ENCODE results near the gene COX6B1.
A peak's percentile ranks its signal among the peaks of the same experiment; 100 is the strongest.
"Not testable (repeated sequence)": the region's sequence is repeated elsewhere in the genome, so short reads cannot be mapped to it uniquely, and the experiment has no call there.

COX6B1 gene

DNA sequence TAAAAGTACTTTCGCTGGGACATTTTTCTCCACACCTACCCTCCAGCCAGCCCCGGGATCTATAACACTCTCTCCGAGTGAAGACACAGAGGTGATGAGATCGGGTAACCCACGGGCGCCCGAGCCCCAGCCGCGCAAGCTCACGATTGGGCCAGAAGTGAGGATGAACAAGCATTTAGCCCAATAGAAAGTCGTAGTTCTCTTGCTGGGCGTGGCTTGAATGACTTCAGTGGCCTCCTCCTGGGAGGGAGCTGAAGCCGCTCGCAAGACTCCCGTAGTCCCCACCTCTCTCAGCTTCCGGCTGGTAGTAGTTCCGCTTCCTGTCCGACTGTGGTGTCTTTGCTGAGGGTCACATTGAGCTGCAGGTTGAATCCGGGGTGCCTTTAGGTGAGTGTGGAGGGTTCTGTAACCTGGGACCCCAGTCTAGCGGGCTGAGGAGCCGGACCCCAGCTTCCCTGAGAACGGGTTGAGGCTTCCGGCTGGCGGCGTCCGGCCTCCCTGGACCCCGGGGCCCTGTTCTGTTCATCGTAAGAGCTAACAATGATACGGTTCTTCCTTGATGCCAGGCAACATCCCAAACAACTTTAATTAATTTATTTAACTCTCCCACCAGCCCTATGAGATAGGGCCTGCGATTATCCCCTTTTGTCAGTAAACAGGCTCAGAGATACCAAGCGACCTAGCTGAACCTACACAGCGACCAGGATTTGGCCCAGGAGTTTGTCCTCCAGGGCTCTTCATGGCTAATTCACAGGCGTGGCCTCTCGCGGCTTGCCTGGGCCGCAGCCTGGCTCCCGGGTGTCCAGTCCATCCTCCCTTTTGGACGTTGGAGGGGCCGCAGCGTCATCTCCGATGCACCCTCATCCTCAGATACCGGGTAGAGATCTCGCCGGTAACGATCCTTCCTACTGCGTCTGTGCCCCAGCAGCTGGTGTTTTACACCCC lies at the start of gene COX6B1:
TSS of gene COX6B1 (plus strand) at position 307 of the 945 bp plus-strand sequence. CDS start 2,921 bp downstream, outside the sequence.
- peak; percentile 69 to 79 for DNase-seq (ENCODE audit: low read depth in 2 of 2)

DNA sequence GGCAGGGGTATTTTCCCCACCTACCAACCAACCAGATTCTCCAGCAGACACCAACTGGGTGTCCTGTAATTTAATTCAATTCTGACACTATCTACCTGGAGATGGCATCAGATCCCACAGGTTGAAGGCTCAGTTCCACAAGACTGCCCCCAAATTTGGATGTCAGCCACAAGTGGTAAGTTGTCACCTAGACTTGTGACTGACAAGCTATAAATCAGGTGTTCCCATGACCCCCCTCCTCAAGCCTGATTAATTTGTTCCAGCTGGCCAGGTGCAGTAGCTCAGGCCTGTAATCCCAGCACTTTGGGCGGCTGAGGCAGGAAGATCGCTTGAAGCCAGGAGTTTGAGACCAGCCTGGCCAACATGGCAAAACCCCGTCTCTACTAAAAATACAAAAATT lies 46.2 kb upstream of the COX6B1 start:
- no peak for DNase-seq (ENCODE audit: low read depth in 2 of 2)

DNA sequence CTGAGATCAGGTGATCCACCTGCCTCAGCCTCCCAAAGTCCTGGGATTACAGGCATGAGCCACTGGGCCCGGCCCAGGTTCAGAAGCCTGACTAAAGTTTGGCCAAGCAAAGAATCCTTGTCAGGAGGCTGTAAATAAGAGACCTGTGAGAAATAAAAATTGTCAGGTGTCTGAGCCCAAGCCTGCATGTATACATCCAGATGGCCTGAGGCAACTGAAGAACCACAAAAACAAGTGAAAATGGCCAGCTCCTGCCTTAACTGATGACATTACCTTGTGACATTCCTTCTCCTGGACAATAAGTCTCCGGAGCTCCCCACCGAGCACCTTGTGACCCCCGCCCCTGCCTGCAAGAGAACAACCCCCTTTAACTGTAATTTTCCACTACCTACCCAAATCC lies 43.7 kb upstream of the COX6B1 start:
- DNase-seq (ENCODE audit: low read depth in 2 of 2): not testable (repeated sequence)

DNA sequence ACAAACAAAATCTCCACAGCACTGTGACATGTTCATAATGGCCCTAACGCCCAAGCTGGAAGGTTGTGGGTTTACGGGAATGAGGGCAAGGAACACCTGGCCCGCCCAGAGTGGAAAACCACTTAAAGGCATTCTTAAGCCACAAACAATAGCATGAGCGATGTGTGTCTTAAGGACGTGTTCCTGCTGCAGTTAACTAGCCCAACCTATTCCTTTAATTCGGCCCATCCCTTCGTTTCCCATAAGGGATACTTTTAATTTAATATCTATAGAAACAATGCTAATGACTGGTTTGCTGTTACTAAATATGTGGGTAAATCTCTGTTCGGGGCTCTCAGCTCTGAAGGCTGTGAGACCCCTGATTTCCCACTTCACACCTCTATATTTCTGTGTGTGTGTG lies 41.0 kb upstream of the COX6B1 start:
- not testable (repeated sequence) for DNase-seq (ENCODE audit: low read depth in 2 of 2)

DNA sequence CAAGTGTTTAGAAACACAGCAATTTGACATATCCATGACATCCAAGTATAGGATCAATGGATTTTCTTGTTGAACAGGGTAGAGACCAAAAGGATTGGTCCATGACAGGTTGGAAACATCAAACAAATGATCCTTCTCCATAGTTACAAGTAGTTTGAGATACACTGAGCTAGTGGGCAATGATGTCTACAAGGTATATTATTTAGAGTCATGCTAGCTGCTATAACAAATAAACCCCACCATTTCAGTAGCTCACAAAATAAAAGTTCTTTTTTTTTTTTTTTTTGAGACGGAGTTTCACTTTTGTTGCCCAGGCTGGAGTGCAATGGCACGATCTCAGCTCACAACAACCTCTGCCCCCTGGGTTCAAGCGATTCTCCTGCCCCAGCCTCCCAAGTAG lies 40.5 kb upstream of the COX6B1 start:
- no peak for DNase-seq (ENCODE audit: low read depth in 2 of 2)

DNA sequence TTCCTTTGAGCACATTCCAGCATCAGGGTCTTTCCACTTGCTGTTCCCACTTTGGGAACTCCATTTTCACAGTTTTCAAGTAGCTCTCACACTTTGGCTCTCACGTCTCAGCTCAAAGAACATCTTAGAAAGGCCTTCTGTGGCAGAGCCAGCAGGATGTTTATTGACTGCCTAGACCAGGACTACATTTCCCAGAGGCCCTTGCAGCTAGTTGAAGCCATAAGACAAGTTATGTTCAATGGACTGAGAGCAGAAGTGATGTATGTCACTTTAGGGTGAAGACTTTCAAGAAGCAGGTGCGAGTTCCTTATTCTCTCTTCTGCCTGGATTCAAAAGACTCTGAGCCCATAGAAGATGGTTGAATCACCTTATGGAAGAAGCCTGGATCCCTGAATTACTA lies 39.9 kb upstream of the COX6B1 start:
- no peak for DNase-seq (ENCODE audit: low read depth in 2 of 2)

DNA sequence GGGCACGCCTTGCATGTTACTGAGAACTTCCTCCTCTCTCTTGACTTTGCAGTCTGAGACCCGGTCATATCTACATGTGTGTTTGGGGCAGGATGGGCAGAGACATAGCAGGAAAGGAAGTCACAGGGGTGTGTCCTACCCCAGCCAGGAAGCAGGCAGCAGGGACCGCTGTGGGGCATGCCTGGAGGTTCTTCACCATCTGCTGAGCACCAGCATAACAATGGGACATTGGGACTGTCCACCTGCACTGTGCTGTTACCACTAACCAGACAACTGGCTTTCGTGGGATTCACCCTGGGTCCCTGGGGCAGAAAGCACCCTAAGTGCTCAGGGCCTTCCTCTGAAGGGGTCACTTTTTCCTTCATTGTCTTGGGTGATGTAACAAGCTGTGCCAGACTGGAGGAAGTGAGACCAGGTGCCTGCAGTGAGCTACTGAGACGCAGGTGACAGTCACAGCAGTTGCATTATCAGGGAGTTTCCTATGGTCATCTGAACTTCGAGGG lies 38.2 kb upstream of the COX6B1 start:
- no peak for DNase-seq (ENCODE audit: low read depth in 2 of 2)

DNA sequence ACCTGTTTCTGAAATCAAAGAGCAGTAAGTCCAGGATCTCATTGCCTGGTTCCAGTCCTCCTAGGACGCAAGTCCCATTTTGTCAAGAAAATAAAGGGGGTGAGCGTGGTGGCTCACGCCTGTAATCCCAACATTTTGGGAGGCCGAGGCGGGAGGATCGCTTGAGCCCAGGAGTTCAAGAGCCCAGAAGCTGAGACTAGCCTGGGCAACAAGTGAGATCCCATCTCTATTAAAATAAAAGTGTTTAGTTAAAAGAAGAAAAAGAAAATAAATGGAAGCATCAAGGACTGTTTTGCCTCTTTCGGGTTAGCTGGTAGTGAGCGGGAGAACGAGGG lies 35.9 kb upstream of the COX6B1 start:
- DNase-seq (ENCODE audit: low read depth in 2 of 2): no peak

DNA sequence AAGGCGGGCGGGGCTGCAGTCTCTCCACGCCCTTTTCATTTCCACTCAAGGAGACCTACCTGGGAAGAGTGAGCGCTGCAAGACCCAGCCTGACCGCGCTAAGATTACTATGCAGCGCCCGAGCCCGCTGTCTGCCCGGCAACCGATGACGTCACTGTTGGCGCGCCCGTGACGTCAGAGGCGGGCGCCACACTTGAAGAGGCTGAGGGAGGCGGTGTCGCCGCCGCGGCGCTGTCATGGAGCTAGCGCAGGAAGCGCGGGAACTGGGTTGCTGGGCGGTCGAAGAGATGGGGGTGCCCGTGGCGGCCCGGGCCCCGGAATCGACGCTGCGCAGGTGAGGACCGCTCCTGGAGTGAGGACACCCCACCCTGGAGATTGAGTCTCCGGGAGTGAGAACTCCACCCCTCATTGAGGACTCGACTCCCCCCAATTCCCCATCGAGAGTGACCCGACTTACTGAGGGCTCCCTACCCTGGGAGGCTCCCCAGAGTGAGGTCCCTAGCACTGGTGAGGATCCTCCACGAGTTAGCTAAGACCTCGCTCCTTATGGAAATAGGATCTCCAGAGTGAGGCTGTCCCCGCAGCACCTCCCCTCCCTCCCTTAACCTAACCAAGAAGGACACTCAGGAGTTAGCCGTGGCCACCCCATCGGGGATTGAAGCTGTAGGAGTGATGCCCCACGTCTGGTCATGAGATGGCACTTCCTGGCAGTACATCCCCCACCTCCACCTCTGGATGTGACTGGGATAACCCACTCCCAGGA lies 35.4 kb upstream of the COX6B1 start, which contains the start of gene HAUS5:
TSS of gene HAUS5 (plus strand) at position 177 of the 763 bp plus-strand sequence. CDS start at position 237, 60 bp downstream.
- DNase-seq (ENCODE audit: low read depth in 2 of 2): peak; percentile 95 to 97

GRCh38 chr19:35613574-35613973 lies 34.5 kb upstream of the COX6B1 start:
- DNase-seq (ENCODE audit: low read depth in 2 of 2): no peak

- DNase-seq (ENCODE audit: low read depth in 2 of 2): no peak
Measured at GRCh38 chr19:35615036-35615435, 33.1 kb upstream of the COX6B1 start.

DNA sequence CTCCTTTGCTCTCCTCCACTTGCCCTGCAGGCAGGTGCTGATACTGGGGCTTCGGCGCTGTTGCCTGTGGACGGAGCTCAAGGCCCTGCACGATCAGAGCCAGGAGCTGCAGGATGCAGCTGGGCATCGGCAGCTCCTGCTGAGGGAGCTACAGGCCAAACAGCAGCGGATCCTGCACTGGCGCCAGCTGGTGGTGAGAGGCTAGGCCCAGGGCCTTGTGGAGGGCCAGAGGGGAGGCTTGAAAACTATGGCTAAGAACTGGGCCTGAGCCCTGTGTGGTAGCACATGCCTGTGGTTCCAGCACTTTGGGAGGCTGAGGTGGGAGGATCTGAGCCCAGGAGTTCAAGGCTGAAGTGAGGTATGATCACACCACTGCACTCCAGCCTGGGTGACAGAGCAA lies 29.3 kb upstream of the COX6B1 start:
- no peak for DNase-seq (ENCODE audit: low read depth in 2 of 2)

GRCh38 chr19:35619290-35619923 lies 28.7 kb upstream of the COX6B1 start:
- no peak for DNase-seq (ENCODE audit: low read depth in 2 of 2)

- no peak for DNase-seq (ENCODE audit: low read depth in 2 of 2)
Measured at GRCh38 chr19:35620001-35620400, 28.1 kb upstream of the COX6B1 start.

DNA sequence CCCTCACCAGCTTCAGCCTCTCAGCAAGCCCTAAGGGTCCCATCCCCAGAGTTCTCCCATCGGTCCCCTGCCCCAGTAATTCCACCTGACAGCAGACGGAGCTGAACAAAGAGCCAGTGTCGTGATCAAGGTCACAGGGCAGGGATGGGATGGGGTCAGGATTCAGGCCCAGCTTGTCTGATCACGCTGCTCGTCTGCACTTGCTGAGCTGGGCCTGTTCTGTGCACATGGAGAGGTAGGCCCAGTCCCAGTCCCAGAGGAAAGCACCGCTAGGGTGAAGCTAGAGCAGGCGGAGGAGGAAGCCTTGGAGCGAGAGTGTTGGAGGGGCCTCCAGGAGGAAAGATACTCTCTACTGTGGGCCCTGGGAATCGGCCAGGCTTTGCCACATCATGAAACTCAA lies 26.4 kb upstream of the COX6B1 start:
- DNase-seq (ENCODE audit: low read depth in 2 of 2): no peak

DNA sequence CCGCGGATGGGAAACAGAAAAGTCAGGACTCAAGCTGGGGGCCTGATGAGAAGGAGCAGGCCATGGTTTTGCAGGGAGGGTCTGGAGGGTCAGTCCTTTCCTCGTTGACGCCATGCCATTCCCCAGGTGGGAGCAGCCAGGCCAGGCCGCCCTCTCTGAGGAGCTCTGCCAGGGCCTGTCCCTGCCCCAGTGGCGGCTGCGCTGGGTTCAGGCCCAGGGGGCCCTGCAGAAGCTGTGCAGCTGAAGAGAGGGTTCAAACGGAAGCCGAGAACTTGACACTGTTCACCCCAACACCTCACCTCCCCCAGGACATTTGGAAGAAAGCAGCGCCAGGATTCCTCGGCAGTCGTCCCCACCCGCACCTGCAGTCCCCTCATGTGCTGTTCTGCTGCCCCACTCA lies 25.4 kb upstream of the COX6B1 start:
- no peak for DNase-seq (ENCODE audit: low read depth in 2 of 2)

DNA sequence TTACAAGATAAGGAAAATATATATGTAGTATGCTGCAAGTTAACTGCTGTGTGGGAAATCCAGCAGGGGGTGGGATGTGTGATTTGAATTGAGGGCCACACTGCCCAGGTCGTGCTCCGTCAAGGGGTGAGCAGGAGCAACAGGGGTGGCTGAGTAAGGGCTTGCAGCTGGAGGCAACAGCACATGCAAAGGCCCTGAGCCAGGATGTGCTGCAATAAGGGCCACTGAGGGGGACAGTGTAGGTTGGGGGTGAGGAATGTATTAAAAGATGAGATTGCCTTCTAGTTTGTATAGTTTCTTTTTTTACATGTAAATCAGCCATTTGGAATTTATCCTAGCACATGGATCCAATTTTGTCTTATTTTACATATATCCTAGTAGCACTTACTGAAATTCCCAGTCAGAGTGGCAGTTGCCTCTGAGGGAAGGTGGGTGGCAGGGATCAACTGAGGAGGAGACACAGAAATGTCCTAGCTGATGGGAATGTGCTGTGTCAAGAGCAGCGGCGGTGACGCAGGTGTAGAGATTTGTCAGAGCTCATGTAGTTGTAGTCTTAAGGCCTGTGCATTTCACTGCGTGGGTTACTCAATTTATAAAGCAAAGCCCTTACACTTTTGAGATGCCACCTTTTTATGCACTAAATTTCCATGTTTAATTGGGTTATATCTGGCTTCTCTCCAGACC lies 24.7 kb upstream of the COX6B1 start:
- no peak for DNase-seq (ENCODE audit: low read depth in 2 of 2)

- DNase-seq (ENCODE audit: low read depth in 2 of 2): no peak
Measured at GRCh38 chr19:35628264-35628564, 19.9 kb upstream of the COX6B1 start.

DNA sequence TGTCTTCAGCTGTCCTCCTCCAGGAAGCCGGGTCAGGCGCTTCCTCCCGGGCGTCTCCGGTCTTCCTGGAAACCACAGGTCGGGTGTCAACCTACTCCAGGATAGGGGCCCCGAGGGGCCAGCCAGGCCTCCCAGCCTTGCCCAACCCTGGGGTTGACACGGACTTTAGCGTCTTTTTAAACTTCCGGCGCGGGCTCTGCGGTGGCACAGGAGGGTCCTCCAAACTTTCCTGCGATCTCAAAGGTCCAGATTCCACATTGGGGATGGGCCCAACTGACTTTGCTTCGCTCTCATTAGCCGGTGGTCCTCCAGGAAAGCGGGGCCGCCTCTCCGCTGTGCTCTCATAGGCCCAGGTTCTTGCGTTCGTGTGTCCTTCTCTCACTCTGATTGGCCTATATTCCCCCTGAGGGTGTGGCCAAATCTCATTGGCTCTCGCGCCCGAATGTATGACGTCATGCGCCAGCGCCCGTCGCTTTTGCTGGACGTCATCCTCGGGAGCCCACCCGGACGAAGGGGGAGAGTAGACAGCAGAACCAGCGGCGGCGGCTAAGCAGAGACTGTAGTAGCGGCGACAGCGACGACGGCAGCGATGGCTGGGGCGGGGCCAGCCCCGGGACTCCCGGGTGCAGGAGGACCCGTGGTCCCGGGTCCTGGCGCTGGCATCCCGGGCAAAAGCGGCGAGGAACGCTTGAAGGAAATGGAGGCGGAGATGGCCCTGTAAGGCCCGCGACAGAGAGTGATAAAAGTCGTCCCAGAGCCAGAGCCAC lies 19.4 kb upstream of the COX6B1 start, which contains the start of gene RBM42:
TSS of gene RBM42 (plus strand) at position 472 of the 767 bp plus-strand sequence. CDS start at position 590, 118 bp downstream.
- peak; percentile 96 to 99 for DNase-seq (ENCODE audit: low read depth in 2 of 2)

DNA sequence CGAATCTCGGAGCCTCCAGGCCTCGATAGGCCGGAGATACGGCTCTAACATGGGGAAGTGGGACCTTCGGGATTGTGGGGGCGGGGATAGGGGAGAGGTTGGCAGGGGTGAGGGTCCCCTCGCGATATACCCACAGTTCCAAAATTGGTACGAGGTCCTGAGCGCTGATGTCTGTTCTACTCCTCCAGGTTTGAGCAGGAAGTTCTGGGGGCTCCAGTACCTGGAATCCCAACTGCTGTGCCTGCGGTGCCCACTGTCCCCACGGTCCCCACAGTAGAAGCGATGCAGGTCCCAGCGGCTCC lies 18.8 kb upstream of the COX6B1 start:
- no peak for DNase-seq (ENCODE audit: low read depth in 2 of 2)

All from stimulated activated CD8-positive, alpha-beta memory T cell treated with anti-CD3 and anti-CD28 coated beads, Interleukin-7, amount 100 ng/mL, for 1 hour (primary cell).